Testis (tissue), 2 donors: ENCODE data around the gene CELSR1.

Experiments used
- POLR2A ChIP-seq: fragments of 450-650 bp; IDR thresholded peaks from one replicate; pipeline ENCODE4 v1.6.1; 2017; ENCODE audit warnings: antibody characterized with exemption, mild to moderate bottlenecking, moderate library complexity
- TF ChIP-seq, protein P1 (sequence below), 3 experiments: fragments of 450-650 bp in 2 of 3; fragments of 200-600 bp in 1 of 3; sonication (generic) in 1 of 3; IDR thresholded peaks; one replicate each; pipeline ENCODE4 v1.5.1; 2016 to 2019; ENCODE audit warnings: antibody characterized with exemption in 3 of 3, mild to moderate bottlenecking in 2 of 3, moderate library complexity in 1 of 3

DNA sequence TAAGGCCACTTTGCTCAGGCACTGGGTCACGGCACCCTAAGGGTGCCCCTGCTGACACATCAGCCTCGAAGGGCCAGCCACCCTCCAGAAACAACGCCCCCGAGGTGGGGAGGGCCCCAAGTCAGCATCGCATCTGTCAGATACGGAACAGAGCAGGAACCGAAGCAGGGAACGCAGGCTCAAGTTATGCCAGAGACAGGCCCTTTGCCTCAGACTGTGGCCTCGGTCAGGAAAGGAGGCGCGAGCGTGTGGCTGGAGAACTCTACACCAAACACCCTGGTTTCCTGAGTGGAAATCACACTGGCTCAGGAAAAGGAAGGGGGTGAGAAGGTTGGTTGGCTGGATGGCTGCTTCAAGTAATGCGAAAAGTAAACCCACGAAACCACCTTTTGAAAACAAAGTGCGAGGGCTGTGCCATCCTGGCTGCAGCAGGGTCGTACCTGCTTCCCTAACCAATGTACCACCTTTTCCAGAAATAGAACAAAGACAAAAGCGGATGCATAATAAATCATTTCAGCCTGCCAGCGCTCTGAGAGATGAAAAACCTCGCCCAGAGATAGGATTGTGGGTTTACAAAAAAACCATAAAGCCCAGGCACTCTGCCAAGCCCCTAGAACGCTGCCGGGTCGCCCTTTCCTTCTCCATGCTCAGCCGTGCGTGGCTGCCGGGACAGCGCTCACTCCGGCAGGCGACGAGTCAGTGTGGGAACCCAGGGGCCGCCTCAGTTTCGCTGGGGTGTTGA, 163.3 kb downstream of the CELSR1 start:
- TF ChIP-seq, protein P1, sequence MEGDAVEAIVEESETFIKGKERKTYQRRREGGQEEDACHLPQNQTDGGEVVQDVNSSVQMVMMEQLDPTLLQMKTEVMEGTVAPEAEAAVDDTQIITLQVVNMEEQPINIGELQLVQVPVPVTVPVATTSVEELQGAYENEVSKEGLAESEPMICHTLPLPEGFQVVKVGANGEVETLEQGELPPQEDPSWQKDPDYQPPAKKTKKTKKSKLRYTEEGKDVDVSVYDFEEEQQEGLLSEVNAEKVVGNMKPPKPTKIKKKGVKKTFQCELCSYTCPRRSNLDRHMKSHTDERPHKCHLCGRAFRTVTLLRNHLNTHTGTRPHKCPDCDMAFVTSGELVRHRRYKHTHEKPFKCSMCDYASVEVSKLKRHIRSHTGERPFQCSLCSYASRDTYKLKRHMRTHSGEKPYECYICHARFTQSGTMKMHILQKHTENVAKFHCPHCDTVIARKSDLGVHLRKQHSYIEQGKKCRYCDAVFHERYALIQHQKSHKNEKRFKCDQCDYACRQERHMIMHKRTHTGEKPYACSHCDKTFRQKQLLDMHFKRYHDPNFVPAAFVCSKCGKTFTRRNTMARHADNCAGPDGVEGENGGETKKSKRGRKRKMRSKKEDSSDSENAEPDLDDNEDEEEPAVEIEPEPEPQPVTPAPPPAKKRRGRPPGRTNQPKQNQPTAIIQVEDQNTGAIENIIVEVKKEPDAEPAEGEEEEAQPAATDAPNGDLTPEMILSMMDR (IDR thresholded peaks at IDR 0.05) = no peak
- TF ChIP-seq POLR2A = no peak
